Osteocyte (in vitro differentiated cells): Measurements from ENCODE around the gene DNASE1L1. TPM values are rescaled to one million over a fixed set of nuclear protein-coding genes. Genes with fewer than 3 reads are reported as not detected.

ENCODE experiments used
- DNase-seq: peaks from one replicate; pipeline ENCODE4 v3.0.0; 2021; ENCODE audit warnings: mixed read lengths; ENCODE audit not compliant: unreplicated experiment; ENCODE audit errors: extremely low spot score
- H3K27ac Mint-ChIP-seq: one replicate; pipeline ENCODE4 v1.8.0; 2021; ENCODE audit warnings: mild to moderate bottlenecking, mixed read lengths; ENCODE audit not compliant: unreplicated experiment
- H3K27me3 Mint-ChIP-seq: one replicate; pipeline ENCODE4 v1.8.0; 2021; ENCODE audit warnings: mixed read lengths; ENCODE audit not compliant: unreplicated experiment
- H3K36me3 Mint-ChIP-seq: one replicate; pipeline ENCODE4 v1.8.0; 2021; ENCODE audit warnings: mixed read lengths; ENCODE audit not compliant: unreplicated experiment
- H3K4me1 Mint-ChIP-seq: one replicate; pipeline ENCODE4 v1.8.0; 2021; ENCODE audit warnings: mixed read lengths; ENCODE audit not compliant: unreplicated experiment
- H3K4me3 Mint-ChIP-seq: one replicate; pipeline ENCODE4 v1.8.0; 2021; ENCODE audit warnings: mild to moderate bottlenecking, moderate library complexity, mixed read lengths; ENCODE audit not compliant: unreplicated experiment
- H3K9me3 Mint-ChIP-seq: one replicate; pipeline ENCODE4 v1.8.0; 2021; ENCODE audit warnings: mixed read lengths; ENCODE audit not compliant: unreplicated experiment
- CTCF ChIP-seq: fragments of 200-600 bp; sonication (generic); IDR thresholded peaks from 2 replicates; pipeline ENCODE4 v1.5.0; 2021; ENCODE audit warnings: antibody characterized with exemption, mild to moderate bottlenecking, moderate library complexity
- long read RNA-seq: library from polyadenylated mRNA; unstranded; transcript quantifications from one replicate; pipeline ENCODE4 v2.0.0, GENCODE V29; 2021
- total RNA-seq: library from RNA; stranded (reverse); gene quantifications from 2 replicates; pipeline ENCODE4 v1.2.1, GENCODE V29; 2021

Gene DNASE1L1, protein sequence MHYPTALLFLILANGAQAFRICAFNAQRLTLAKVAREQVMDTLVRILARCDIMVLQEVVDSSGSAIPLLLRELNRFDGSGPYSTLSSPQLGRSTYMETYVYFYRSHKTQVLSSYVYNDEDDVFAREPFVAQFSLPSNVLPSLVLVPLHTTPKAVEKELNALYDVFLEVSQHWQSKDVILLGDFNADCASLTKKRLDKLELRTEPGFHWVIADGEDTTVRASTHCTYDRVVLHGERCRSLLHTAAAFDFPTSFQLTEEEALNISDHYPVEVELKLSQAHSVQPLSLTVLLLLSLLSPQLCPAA
- 27.9 and 28.1 TPM in 2 replicates for total RNA-seq
- long read RNA-seq, transcript DNASE1L1-203 (8 exons, 2,110 nt) = major isoform, 5 of 8 reads
- long read RNA-seq, partial matches to known transcripts = 1 of 8 reads
- long read RNA-seq, other reads (novel, unspliced or antisense) = 1 of 8 reads

- TF ChIP-seq CTCF = no peak
- Mint-ChIP-seq H3K9me3 (no peaks in the 10 kb centered on the region), H3K4me3 (peak within 1 kb of the TSS; percentile 79), H3K27me3 (no peaks in the 10 kb centered on the region), H3K36me3 (peaks cover under 1% of the 10 kb centered on the region), H3K27ac (peak within 1 kb of the TSS; percentile 90), H3K4me1 (peaks cover 23% of the 10 kb centered on the region)
- DNase-seq = peak; percentile 93
Observed at GRCh38 chrX:154409222-154409871, at the start of gene DNASE1L1. DNASE1L1 (minus strand) TSS chrX:154409254; CDS start chrX:154405568, 3,686 bp downstream.

DNA sequence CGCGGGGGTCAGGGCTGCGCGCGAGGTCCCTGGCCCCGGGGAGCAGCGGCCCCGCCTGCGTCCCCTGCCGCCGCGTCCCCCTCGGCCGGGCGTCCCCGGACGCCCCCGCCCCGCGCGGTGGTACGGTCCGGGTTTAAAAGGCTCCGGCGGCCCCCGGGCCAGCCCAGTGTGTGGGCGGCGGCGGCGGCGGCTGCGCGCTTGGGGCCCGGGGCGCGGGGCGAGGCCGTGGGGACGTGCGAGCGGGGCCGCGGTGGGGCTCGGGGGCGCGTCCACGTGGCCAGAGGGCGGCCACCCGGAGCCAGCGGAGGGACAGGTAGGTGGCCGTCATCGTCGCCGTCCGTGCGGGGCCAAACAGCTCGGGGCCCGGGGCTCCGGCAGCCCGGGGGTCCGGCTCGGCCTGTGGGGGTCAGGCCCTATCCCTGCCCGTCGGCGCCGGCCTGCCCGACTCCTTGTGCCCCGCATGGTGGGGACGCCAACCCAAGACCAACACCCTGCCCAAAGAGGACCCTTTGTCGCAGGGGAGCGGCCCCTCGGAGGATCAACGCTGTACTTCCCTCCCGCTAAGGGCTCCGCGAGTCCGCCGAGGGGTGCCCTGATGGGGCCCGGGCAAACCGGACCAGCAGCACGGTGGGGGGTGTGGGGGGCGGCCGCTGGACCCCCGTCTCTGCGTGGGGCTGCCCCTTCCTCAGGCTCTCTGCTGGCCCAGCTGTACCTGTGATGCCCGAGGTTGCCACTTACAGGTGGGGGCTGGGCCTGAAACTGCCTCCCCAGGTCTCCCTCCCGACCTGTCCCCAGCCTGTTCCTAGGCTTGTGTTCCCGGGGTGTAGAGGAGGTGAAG, 49.3 kb upstream of the DNASE1L1 start, which contains the start of gene PLXNA3:
TSS of gene PLXNA3 (plus strand) at position 166 of the 838 bp plus-strand sequence. CDS start 1,903 bp downstream, outside the sequence.
- DNase-seq = no peak
- Mint-ChIP-seq H3K27me3 (no peaks in the 10 kb centered on the region), H3K4me1 (peaks cover 14% of the 10 kb centered on the region), H3K27ac (peak within 1 kb of the TSS; percentile 93), H3K9me3 (no peaks in the 10 kb centered on the region), H3K36me3 (peaks cover 12% of the 10 kb centered on the region), H3K4me3 (peak within 1 kb of the TSS; percentile 90)
- TF ChIP-seq CTCF = no peak

- Mint-ChIP-seq H3K9me3 (no peaks in the 10 kb centered on the region), H3K4me1 (peaks cover 14% of the 10 kb centered on the region), H3K27ac (peak overlapping the region; percentile 93), H3K4me3 (peak overlapping the region; percentile 90), H3K27me3 (no peaks in the 10 kb centered on the region), H3K36me3 (peaks cover 9% of the 10 kb centered on the region)
- DNase-seq = no peak
- no peak for TF ChIP-seq CTCF
Observed at GRCh38 chrX:154457491-154458115, 48.5 kb upstream of the DNASE1L1 start.

GRCh38 chrX:154452823-154453222, 43.8 kb upstream of the DNASE1L1 start:
- Mint-ChIP-seq H3K27me3 (no peaks in the 10 kb centered on the region), H3K36me3 (peaks cover 13% of the 10 kb centered on the region), H3K9me3 (no peaks in the 10 kb centered on the region), H3K4me1 (peaks cover 3% of the 10 kb centered on the region), H3K4me3 (no peak overlapping the region), H3K27ac (no peak overlapping the region)
- no peak for TF ChIP-seq CTCF
- DNase-seq = no peak
